ENCODE results near the gene SAMHD1. TPM values are rescaled to one million over a fixed set of nuclear protein-coding genes. Genes with fewer than 3 reads are reported as not detected.
"Not testable (repeated sequence)": the region's sequence is repeated elsewhere in the genome, so short reads cannot be mapped to it uniquely, and the experiment has no call there.

Gene SAMHD1
- total RNA-seq, 1 donor from 2014 or later = 310 TPM

DNA sequence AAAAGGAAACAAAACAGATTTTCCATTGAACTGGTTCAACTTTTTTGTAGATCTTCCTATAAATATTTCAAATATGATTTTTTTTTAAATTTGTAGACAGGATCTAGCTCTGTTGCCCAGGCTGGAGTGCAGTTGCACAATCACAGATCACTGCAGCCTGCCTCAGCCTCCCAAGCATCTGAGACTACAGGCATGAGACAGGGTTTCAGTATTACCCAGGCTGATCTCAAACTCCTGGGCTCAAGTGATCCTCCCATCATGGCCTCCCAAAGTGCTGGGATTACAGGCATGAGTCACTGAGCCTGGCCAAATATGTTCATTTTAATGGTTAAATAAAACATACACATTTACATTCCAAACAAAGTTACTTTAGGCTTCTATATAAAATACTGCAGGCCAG, 33.6 kb downstream of the SAMHD1 start:
- intact Hi-C loops (cut with micrococcal nuclease) = no loop called here

- intact Hi-C loops (cut with micrococcal nuclease) = no loop called here
These were observed 34.3 kb downstream of the SAMHD1 start for GRCh38 chr20:36917240-36917639.

GRCh38 chr20:36916199-36916598, 35.3 kb downstream of the SAMHD1 start:
- intact Hi-C loops (cut with micrococcal nuclease) = no loop called here

DNA sequence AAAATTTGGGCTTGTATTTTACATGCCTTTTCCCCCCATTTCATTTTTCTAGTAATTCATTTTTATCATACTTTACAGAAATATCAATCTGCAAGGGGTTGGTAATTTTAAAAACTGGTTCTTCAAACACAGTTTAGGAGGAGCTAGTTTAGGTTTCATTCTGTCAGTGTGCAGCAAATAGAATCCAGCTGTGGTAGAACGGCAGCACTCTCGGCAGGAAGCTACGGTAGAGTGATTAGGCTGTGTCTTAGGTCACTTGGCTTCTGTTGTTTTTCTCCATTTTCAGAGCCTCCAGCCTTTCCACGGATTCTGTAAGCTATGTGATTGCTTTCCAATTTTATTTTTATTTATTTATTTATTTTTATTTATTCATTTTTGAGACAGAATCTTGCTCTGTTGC, 42.9 kb downstream of the SAMHD1 start:
- intact Hi-C loops (cut with micrococcal nuclease) = no loop called here

DNA sequence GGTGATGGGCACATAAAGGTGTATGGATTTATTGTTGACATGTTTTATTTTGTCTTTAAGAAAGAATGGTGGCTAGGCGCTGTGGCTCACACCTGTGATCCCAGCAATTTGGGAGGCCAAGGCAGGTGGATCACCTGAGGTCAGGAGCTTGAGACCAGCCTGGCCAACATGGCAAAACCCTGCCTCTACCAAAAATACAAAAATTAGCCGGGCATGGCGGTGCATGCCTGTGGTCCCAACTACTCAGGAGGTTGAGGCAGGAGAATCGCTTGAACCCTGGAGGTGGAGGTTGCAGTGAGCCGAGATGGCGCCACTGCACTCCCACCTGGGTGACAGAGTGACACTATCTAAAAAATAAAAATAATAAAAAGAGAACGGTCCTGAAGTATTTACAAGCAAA, 45.4 kb downstream of the SAMHD1 start:
- intact Hi-C loops (cut with micrococcal nuclease) = not testable (repeated sequence)

DNA sequence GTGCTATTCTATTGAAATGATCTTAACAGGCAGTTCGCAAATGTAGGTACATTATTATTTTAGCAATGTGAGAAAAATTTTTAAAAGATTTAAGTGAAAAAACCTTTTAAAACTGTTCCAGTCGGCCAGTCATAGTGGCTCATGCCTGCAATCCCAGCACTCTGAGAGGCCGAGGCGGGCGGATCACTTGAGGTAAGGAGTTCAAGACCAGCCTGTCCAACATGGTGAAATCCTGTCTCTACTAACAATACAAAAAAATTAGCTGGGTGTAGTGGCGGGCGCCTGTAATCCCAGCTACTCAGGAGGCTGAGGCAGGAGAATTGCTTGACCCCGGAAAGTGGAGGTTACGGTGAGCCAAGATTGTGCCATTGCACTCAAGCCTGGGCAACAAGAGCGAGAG, 45.9 kb downstream of the SAMHD1 start:
- intact Hi-C loops (cut with micrococcal nuclease) = not testable (repeated sequence)

GRCh38 chr20:36904690-36905089, 46.8 kb downstream of the SAMHD1 start:
- intact Hi-C loops (cut with micrococcal nuclease) = no loop called here

- intact Hi-C loops (cut with micrococcal nuclease) = no loop called here
These were observed 56.5 kb downstream of the SAMHD1 start for GRCh38 chr20:36895036-36895435.

- intact Hi-C loops (cut with micrococcal nuclease) = no loop called here
These were observed 57.7 kb downstream of the SAMHD1 start for GRCh38 chr20:36893801-36894200.

GRCh38 chr20:36891211-36891610, 60.3 kb downstream of the SAMHD1 start:
- intact Hi-C loops (cut with micrococcal nuclease) = no loop called here

- intact Hi-C loops (cut with micrococcal nuclease) = no loop called here
These were observed 60.9 kb downstream of the SAMHD1 start for GRCh38 chr20:36890586-36890985.

DNA sequence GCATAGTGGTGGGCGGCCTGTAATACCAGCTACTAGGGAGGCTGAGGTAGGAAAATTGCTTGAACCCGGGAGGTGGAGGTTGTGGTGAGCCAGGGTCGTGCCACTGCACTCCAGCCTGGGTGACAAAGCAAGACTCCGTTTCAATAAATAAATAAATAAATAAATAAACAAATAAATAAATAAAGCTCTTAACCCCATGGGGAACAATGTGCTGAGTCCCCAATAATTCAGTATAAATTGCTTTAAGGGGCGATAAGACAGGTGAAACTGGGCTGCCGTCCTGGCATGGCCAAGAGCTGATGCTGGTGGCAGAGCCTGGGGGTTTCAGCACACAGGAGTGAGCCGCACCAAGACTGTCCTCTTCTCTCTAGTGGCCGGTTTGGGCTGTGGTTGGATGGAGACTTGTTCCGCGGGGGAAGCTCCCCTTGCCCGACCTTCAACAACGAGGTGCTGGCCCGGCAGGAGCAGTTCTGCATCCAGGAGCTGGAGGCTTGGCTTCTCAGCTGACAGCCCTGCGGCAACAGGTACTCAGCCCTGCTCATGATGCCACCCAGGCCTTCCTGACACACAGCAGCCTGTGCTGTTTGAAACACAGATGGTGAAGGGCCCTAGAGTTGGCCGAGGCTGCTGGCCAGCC, 62.5 kb downstream of the SAMHD1 start:
- intact Hi-C loops (cut with micrococcal nuclease) = loop anchor here (5.0 to 10.0 kb wide), 2 partner anchors 84 to 142 kb away; partner anchors contain the start of gene NDRG3

GRCh38 chr20:36887752-36888090, 63.8 kb downstream of the SAMHD1 start:
- intact Hi-C loops (cut with micrococcal nuclease) = loop anchor here (1.0 to 10.0 kb wide), 4 partner anchors 83 to 275 kb away; partner anchors contain the start of genes DSN1 and NDRG3

- intact Hi-C loops (cut with micrococcal nuclease) = loop anchor here (1.0 to 10.0 kb wide), 4 partner anchors 82 to 275 kb away; partner anchors contain the start of genes DSN1 and NDRG3
These were observed 64.4 kb downstream of the SAMHD1 start for GRCh38 chr20:36886859-36887751.

- intact Hi-C loops (cut with micrococcal nuclease) = loop anchor here (5.0 to 10.0 kb wide), 2 partner anchors 81 to 138 kb away; partner anchors contain the start of gene NDRG3
These were observed 66.2 kb downstream of the SAMHD1 start for GRCh38 chr20:36885356-36885755.

DNA sequence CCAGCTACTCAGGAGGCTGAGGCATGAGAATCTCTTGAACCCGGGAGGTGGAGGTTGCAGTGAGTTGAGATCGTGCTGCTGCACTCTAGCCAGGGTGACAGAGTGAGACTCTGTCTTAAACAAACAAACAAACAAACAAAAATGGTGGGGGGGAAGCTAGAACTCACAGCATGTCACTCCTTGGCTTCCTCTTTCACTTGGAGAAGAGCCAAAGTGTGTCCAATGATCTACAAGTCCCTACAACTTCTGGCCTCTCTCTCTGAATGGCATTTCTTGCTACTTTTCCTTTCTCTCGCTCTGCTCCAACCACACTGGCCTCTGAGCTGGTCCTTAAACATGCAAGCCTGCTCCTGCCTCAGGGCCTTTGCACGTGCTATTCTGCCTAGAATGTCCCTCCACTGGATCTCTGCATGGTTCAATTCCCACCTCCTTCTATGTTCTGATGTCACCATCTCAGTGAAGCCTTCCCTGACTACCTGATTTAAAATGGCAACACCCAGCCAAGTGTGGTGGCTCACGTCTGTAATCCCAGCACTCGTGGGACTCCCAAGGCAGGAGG, 67.5 kb downstream of the SAMHD1 start:
- intact Hi-C loops (cut with micrococcal nuclease) = loop anchor here (10.0 kb wide), 1 partner anchor 79 kb away; no protein-coding TSS in a partner anchor

GRCh38 chr20:36881888-36882287, 69.6 kb downstream of the SAMHD1 start:
- intact Hi-C loops (cut with micrococcal nuclease) = loop anchor here (10.0 kb wide), 1 partner anchor 77 kb away; no protein-coding TSS in a partner anchor

GRCh38 chr20:36881331-36881730, 70.2 kb downstream of the SAMHD1 start:
- intact Hi-C loops (cut with micrococcal nuclease) = loop anchor here (10.0 kb wide), 1 partner anchor 77 kb away; no protein-coding TSS in a partner anchor

DNA sequence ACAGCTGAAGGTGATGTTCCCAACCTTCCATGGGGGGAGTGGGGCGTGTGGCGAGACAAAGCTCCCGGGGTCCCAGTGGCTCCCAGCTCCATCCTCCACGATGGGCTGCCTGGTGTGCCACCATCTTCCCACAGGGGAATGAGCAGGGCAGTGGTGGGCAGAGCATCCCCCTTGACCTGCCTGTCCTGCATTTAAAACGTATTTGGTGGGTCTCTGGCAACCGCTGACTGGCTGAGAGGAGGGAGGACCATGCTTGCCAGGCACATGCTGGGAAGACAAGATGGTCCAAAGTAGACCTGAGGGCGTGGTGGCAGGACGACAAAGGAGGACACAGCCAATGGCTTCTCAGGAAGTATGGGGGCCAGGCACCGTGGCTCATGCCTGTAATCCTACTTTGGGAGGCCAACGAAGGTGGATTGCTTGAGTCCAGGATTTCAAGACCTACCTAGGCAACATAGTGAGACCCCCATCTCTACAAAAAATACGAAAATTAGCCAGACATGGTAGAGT, 70.7 kb downstream of the SAMHD1 start:
- intact Hi-C loops (cut with micrococcal nuclease) = loop anchor here (10.0 kb wide), 1 partner anchor 76 kb away; no protein-coding TSS in a partner anchor

DNA sequence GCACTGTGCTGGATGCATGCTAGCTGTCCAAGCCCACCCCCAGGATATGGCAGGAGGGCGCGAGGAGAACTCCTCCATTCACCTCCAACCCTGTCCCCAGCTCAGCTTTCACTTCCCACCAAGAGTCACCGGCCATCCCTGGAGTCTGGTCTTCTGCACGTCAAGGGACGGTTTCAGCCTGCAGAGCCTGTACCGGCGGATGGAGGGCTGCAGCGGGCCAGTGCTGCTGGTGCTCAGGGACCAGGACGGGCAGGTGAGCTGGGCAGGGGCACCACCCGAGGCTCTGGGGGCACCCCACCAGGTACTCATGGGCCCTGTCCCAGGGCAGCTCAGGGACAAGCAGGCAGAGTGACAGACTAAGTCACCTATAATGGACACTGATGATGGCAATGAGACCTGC, 72.6 kb downstream of the SAMHD1 start:
- intact Hi-C loops (cut with micrococcal nuclease) = no loop called here

- intact Hi-C loops (cut with micrococcal nuclease) = no loop called here
These were observed 75.1 kb downstream of the SAMHD1 start for GRCh38 chr20:36876473-36876833.
